GM21526 (cell line): ENCODE results near the gene CDH8.
"Not testable (repeated sequence)": the region's sequence is repeated elsewhere in the genome, so short reads cannot be mapped to it uniquely, and the experiment has no call there.

Source experiments
- ATAC-seq: cut with Tn5 transposase; IDR thresholded peaks from one replicate; pipeline ENCODE4 v1.9.1; 2021; ENCODE audit warnings: moderate library complexity; ENCODE audit not compliant: unreplicated experiment, low FRiP score

The CDH8 gene

DNA sequence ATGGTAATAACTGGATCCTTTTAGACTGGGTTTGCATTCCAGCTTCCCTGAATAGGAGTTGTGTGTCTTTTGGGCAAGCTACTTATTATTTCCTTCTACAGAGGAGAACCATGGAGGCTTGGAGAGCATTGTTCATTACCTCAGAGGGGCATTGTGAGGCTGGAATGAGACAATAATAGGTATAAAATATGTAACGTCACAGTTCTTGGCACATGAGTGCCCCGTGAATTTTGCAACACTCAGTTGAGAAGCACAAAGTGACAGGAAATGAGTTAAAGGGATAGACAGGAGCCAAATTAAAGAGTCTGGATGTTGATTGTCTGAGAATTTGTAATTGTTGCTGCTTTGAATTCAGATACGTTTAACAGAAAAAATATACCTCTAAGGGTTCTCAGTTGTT, 92.2 kb downstream of the CDH8 start:
- no peak for ATAC-seq

DNA sequence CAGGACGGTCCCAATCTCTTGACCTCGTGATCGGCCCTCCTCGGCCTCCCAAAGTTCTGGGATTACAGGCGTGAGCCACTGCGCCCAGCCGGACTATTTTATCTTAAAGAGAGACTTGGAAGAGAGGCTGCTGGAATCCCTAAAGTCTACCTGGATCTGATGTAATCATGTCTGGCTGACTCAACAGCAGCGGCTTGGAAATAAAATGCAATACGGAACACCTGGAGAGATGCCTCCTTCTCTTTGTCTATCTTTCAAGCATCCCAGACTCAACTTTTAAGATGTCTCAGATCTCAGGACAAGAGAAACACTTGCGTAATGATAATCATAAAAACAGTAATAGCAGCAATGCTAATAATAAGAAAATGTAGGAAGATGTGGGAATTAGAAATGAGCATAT, 95.6 kb downstream of the CDH8 start:
- no peak for ATAC-seq

GRCh38 chr16:61937646-61938045, 98.6 kb downstream of the CDH8 start:
- ATAC-seq, result no peak

GRCh38 chr16:61936522-61936921, 99.7 kb downstream of the CDH8 start:
- no peak for ATAC-seq

DNA sequence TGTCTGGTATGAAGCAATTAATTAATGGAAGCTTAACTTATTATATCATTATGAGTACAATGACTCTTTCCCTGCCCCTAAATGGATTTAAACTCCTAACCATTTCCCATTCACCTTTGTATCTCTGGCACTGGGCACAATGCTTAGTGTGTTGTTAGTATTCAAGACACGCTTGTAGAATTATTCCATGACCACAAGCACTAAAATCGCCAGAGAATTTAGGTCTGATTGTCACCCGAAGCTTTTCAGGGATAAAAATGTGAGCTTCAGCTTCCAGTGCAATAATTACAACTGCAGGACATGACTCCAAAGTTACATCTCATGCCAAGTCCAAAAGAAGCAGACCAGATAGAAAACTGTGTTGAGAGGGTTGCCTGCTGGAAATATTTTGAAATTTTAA, 101.6 kb downstream of the CDH8 start:
- no peak for ATAC-seq

GRCh38 chr16:61929776-61930175, 106.5 kb downstream of the CDH8 start:
- no peak for ATAC-seq

DNA sequence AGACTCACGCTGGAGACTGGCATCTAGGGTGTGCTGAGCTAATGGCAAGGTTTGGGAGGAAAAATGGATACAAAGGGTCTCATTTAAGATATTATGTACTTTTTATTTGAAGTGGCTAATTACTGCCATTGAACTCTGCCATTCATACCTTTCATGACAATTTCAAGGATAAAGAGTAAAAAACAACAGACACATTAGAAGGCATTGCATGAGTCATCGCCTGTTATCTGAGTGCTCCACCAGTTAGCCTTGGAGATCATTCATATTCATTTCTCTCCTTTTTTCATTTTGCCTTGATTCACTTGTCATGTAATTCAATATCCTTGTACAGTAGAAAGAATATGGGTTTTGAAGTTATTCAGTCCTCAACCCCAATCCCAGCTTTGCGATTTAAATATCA, 109.5 kb downstream of the CDH8 start:
- no peak for ATAC-seq

DNA sequence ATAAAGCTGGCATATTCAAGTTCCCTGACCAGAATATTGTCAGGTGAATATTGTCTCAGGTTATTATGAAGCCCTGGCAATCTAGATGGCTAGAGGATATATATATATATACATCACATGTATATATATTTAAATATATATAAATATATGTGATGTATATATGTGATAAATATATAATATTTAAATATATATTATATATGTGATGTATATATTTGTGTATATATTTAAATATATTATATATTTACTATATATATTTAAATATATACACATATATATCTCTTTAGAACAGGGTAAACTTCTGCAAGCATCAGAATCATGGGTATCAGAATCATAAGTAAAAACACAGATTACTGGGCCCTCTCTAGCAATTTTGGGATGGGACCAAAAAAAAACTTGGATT, 112.6 kb downstream of the CDH8 start:
- ATAC-seq, result no peak

GRCh38 chr16:61921373-61921772, 114.9 kb downstream of the CDH8 start:
- no peak for ATAC-seq

- not testable (repeated sequence) for ATAC-seq
Observed at GRCh38 chr16:61917865-61918826, 118.1 kb downstream of the CDH8 start.

DNA sequence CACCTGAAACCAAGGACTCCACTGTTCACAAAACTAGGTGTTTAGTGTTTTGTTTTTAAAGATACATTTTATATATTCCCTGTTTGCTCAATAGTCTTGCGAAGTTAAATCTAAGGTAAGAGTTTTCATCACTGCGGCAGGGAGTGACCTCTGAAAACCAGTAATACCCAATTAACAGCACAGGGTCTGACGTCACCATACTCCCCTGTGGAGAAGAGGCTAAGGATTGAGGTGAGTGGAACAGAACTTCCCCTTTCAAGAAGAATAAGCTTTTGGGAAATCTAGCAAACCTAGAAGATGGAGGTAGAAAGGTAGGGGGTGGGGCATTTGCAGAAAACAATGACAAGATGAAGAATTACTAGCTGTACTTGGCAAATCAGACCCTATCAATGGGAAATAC, 120.7 kb downstream of the CDH8 start:
- no peak for ATAC-seq

GRCh38 chr16:61909074-61909473, 127.2 kb downstream of the CDH8 start:
- no peak for ATAC-seq

- no peak for ATAC-seq
Observed at GRCh38 chr16:61908426-61908825, 127.8 kb downstream of the CDH8 start.

GRCh38 chr16:61901689-61902088, 134.5 kb downstream of the CDH8 start:
- no peak for ATAC-seq

GRCh38 chr16:61900482-61900881, 135.8 kb downstream of the CDH8 start:
- no peak for ATAC-seq

GRCh38 chr16:61897657-61898056, 138.6 kb downstream of the CDH8 start:
- no peak for ATAC-seq

- ATAC-seq, result no peak
Observed at GRCh38 chr16:61892531-61892930, 143.7 kb downstream of the CDH8 start.

DNA sequence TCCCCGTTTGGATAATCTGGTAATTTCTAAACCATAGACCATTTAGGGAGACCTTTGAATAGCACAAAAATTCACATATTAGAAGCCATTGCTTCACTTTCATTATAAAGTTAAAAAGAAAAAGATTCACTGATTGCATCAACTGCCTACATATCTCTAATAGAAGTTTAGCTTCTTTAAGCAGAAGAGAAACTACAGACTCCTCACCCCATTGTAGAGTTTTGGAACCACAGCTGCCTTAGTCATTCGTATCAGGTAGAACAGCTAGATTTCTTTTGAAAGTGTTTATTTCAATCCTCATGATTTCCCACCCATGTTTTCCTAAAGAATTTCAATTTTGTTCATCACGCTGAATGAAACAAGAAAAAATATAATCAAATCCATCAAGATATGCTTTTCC, 144.8 kb downstream of the CDH8 start:
- no peak for ATAC-seq

- ATAC-seq, result no peak
Observed at GRCh38 chr16:61890386-61890785, 145.9 kb downstream of the CDH8 start.

- no peak for ATAC-seq
Observed at GRCh38 chr16:61887903-61888302, 148.3 kb downstream of the CDH8 start.

- ATAC-seq, result no peak
Observed at GRCh38 chr16:61885343-61885742, 150.9 kb downstream of the CDH8 start.

DNA sequence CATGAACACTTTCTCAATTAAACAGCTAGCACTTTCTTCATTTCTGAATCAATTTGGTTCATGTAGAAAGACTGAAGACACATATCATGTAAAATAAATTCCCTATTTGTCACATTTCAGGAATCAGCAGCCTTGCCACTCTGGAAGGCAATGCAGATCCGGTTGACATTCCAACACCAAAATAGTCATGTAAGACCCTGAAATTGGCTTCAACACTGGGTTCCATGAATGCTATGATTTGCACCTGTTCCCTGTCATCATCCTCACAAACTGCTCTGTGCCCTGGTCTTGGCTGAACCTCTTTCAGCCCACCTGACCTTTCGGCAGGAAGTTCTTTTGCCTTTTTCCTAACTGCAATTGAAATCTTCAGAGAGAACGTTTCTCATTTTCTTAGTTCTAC, 156.9 kb downstream of the CDH8 start:
- ATAC-seq, result no peak
